ENCODE results near the gene ARL3.
"Not testable (repeated sequence)": the region's sequence is repeated elsewhere in the genome, so short reads cannot be mapped to it uniquely, and the experiment has no call there.

The ARL3 gene

DNA sequence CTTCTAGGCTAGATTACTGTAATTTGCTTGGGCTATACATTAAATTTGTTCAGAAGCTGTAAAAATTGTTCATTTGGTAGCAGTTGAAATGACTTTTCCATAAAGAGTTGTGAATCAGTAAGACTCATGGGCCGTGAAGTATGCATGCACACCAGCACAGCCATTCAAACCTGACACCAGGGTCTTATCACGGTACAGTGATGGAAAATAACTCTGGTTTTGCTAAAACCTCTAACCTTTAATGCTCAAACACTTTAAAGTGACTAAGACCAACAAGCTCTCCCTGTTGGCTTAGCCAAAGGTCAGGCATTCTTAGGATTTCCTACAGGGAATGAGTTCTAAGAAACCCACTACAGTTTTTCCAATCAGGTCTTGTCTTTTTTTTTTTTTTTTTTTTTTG lies 11.5 kb downstream of the ARL3 start:
- DNase-seq (ENCODE audit: low spot score) = no peak

DNA sequence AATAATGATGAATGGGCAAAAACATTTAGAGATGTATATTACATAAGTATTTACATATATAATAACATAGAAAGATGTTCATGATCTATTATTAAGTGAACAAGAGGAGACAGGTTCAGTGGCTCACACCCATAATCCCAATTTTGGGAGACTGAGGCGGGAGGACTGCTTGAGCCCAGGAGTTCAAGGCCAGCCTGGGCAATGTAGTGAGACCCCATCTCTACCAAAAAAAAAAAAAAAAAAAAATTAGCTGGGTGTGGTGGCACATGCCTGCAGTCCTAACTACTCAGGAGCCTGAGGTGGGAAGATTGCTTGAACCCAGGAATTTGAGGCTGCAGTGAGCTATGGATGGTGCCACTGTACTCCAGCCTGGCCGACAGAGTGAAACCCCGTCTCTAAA lies 12.4 kb downstream of the ARL3 start:
- DNase-seq (ENCODE audit: low spot score) = no peak

DNA sequence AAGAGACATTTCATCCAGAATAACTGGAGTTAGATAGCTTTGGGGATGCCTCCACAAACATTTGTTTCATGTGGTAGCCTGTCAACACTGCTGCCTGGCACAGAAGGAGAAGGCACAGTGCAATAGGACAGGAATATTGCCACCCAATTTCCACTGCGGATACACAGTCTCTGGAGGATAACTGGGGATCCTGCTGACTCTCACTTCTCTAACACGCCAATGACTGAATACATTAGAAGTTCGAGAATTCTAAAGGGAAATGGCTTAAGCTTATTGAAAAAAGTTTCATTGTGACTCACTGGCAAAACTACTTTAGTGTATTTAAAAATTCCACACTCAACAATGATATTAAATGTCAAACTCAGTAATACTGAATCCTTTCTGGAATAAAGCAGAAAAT lies 12.9 kb downstream of the ARL3 start:
- no peak for DNase-seq (ENCODE audit: low spot score)

DNA sequence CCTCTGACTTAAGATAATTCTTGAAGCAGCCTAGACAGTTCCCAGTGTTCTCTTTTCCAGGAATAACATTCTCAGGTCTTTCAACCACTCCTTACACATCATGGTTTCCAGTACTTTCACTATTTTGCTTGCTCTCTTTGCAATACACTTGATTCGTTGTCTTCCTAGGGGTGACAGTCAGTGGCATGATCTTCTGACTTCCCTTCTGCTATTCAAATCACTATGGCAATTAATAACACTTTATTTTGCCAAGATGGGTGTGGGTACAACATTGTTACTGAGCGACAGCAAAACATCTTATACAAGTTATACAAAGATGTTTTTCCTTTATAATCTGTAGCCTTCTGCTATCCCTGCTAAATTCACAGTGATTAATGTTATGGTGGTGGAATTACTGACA lies 15.3 kb downstream of the ARL3 start:
- DNase-seq (ENCODE audit: low spot score) = no peak

DNA sequence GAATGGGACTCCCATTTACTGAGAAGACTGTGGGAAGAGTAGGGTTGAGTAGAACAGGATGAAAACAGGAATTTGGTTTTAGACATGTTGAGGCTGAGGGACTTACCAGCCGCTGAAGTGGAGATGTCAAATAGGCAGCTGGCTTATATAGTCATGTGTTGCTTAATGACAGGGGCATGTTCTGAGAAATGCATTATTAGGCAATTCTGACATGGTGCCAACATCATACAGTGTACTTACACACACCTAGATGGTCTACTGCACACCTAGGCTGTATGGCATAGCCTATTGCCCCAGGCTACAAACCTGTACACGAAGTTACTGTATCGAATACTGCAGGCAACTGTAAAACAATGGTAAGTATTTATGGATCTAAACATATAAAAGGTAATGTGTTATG lies 17.5 kb downstream of the ARL3 start:
- no peak for DNase-seq (ENCODE audit: low spot score)

DNA sequence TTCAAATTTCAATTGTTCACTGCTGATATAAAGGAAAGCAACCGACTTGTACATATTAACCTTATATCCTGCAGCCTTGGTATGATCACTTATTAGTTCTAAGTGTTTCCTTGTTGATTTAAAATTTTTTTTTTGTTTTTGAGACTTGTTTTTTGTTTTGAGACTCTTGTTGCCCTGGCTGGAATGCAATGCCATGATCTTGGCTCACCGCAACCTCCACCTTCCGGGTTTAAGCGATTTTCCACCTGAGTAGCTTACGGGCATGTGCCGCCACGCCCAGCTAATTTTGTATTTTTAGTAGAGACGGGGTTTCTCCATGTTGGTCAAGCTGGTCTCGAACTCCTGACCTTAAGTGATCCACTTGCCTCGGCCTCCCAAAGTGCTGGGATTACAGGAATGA lies 18.8 kb downstream of the ARL3 start:
- DNase-seq (ENCODE audit: low spot score) = not testable (repeated sequence)

DNA sequence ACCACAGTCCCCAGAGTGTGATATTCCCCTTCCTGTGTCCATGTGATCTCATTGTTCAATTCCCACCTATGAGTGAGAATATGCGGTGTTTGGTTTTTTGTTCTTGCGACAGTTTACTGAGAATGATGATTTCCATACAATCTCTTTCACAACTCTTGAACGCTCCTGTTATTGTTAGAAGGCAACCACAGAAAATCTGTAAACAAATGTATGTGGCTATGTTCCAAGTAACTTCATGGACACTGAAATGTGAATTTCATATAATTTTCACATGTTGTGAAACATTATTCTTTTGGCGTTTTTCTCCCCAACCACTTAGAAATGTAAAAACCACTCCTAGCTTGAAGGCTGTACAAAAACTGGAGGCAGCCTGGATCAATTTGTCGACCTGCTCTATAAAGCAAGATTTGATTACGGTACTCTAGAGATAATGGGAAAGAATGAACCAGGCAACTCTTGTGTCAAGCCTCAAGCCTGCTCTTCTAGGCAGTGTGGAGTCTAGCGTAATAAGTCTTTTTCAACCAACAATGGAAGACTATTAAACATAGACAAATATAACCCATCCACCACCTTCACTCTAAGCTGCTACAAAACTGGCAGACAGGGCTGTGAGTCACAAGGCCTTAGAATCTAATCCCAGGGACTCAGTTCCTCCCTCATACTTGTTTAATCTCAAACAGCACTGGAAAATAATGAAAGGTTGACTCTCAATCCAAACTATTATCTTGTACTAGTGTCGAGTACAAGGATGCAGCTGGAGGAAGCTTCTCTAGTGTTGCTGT lies 22.7 kb downstream of the ARL3 start:
- no peak for DNase-seq (ENCODE audit: low spot score)

DNA sequence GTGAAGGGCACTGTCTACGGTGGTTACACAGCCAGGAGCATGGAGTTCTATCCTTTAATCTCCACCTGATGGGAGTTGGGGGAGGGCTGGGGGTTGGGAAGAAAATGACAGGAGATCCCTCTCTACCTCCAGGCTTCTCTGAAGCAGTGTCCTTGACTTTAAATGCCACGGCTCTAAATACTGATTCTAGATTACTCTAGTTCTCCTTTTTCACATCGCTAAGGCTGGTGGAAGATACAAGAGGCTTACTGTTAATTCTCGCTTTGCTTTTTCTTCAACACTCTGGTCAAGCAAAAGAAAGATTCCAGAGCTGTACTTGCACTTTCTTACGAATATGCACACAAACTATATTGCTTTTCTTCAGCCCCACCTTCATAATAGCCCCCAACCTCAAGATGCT lies 30.5 kb downstream of the ARL3 start:
- DNase-seq (ENCODE audit: low spot score) = no peak

DNA sequence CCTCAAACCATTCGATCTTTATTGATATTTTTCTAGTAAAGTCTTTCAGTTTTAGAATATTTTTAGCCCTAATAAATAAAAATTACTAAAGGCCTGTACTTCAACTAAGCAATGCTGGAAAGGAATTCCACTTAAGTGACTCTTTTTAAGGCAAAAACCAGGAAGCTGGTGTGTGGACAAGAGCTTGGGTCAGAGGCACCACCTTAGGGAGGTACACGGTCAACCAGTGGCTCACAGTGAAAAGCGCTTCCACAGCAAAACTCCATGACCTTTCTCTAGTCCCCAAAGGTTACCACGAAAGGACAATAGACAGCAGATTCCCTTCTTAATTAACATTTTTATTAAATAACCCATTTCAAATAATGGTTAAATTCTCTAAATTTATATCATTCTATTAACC lies 31.2 kb downstream of the ARL3 start:
- DNase-seq (ENCODE audit: low spot score) = no peak

DNA sequence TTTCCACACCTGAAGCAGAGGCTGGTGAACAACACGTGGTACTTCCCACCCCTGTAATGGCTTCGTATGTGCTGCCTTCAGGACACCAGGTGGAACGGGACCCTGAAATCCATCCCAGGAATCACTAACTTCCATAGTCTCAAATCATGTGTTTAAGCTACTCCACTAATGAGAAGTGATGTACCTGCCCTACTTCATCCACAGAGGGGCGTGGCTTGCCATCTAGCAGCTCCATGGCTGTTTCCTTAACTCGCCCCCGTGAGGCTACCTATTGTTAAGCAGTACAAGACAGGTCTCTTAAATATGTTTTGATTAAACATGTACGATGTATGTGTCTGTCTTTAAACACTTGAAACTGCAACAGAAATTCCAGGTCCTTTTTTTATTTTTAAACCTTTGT lies 31.8 kb downstream of the ARL3 start:
- no peak for DNase-seq (ENCODE audit: low spot score)

DNA sequence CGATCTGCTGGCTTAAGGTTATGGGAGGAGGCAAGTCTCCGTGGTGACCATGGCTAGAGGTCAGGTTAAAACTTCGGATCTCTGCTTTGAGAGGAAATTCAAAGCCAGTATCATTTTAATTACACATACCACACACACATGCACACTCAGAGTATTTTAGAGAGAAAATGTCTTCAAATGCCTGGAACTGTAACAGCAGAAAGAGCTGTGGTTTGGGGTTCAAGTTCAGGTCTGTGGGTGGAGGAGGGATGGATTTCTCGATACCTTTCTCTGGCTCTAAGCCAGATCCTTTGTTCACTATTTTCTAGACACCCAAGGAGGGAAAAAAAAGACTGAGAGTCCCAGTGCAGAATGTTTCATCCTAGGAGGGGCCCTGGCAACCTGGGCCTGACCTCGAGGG lies 32.5 kb downstream of the ARL3 start:
- no peak for DNase-seq (ENCODE audit: low spot score)

DNA sequence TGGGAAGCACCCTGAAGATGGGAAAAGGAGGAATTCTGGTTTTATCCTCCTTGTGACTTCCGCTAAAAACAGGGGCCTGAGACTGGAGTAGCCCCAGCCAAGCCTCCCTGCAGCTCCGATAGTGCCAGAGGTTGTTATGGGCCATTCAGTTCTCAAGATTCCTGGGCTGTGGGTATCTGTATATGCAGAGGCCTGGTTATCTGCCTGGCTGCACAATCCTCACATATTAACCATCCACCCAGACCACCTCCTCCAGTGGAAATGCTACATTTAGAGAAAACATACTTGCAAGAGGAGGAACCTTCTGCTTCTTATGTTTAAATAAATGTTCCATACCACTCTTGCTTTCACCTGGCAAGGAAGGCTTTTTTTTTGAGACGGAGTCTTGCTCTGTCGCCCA lies 34.6 kb downstream of the ARL3 start:
- no peak for DNase-seq (ENCODE audit: low spot score)

DNA sequence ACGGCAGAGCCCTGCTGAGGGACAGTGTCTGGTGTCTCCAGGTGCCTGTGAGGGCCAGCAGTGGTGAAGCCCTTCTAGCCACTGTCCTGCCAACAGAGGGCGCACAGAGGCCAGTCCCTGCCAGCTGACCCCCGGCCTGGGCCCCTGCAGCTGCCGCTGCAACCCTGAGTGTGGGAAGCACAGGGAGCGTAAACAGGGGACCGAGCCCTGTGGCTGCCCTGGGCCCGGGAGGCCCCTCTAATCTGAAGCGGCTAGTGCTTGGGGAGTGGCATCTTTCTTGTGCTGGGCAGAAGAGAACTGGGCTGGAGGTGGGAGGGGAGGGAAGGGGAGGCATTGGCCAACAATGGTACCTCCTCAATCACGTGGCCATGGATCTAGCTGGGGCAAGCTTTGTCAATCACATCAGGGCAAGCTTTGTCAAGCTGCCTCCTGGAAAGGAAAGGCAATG lies 35.3 kb downstream of the ARL3 start:
- DNase-seq (ENCODE audit: low spot score) = peak; percentile 23

DNA sequence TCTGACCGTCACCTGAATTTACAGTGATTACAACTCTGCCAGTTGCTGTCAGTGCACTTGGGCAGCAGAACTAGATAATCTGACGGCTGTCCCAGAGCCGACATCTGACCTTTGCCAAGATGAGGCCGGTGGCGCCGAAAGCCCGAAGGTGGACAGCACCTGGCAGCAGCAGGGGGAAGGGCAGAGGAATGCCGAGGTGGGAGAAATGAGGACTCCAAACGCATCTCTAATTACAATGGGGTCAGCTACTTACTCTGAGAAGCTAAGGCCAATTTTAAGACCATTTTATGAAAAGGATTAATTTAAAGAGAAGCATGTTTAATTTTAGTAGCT lies 36.2 kb downstream of the ARL3 start:
- no peak for DNase-seq (ENCODE audit: low spot score)

DNA sequence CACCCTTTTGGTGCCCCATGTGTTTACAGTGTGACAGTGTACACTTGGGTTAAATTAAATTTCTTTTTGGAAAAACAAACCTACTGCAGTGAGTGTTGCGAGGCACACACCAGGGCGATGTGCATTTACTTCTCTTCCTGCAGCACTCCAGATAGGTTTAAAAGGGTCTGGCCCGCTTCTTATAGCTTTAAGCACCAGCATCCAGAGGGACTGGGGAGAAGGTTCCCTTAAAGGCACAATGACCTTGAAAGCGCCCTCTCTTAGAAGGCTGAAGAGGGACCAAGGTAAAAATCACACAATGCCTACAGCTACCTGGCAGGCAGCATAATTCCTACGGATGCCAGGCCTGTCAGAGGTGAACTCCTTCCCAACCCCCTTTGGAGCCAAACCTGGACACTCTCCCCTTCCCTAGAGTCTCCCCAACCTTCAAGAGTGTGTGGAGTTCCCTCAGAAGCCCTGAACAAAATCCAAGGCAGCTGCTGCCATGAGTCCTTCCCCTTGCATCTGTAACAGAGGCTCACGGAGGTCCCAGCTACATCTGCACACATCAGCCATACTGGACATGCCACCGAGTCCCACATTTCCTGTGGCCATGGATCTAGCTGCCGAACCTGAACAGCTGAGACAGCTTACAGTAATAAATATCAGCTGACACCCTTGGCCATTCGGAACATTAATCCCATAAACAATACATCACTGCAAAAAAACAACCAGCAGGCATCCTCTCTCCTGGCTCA lies 36.7 kb downstream of the ARL3 start:
- DNase-seq (ENCODE audit: low spot score) = no peak

DNA sequence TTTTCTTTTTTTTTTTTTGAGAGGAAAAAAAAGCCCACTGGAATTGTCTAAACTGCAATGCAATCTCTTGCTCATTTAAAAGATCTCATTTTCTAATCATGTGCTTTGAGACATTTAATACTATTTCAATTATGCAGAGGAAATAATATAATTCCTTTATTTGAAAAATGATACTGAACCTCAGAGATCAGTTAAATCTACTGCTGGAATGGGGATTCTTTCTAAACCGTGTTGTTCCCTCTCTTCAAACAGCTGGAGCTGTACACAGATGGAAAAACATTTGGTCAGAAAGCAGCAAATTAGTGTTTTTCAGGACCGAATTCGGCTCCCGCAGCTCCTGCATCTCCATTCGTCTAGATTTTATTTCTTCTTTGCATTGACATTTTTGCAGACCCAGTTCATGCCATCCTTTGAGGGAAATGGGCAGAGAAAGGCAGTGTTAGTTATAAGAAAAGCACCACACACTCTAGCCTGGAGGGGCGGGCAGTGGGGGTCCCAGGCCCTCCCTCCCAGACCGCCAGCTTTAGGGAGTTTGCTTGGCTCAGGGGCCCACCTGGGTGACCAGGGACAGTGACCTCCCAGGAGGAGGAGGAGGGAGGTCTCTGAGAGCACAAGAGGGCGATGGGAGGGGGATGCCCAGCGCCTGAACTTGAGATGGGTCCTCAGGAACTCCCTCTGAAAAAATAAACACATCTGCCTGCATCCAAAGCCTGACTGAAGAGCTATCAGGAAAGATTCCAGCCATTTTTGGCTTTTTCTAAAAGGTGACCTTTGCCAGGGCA lies 37.5 kb downstream of the ARL3 start:
- DNase-seq (ENCODE audit: low spot score) = no peak

DNA sequence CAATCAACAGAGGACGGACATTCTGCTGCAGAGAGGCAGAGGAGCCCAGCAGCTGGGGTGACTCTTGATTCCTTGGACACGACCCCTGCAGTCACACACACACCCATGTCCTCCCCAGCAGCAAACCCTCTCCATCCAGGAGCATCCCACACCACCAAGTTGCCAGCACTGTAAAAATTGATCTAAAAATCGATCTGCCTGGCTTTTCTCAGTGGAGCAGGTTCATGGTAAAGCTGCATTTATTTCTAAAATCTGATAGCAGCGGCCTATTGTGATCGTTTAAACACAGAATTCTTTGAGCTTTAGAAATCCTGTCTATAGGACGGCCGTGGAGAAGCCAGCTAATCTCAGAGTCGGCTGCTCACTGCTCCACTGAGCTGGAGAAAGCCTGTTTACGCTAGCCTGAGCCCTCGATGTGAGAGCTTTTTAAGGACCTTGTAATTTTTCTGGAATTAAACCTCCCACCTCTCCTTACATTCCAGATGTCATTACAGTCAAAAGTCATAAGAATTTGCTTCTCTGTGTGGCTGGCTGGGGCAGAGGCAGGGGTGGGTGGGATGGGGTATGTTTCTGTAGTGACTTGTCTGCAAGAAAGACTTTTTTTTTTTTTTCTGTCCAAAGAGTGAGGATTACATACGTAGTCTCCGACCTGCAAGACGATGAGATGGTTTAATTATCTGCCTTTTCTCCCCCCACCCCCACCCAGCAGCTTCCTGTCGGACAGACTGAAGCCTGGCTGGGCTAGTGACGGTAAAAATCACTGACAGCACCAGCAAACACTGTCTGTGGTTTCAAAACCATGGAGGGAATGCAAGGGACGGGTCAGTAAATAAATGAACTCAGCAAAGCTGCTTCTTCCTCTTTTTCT lies 38.3 kb downstream of the ARL3 start:
- no peak for DNase-seq (ENCODE audit: low spot score)

DNA sequence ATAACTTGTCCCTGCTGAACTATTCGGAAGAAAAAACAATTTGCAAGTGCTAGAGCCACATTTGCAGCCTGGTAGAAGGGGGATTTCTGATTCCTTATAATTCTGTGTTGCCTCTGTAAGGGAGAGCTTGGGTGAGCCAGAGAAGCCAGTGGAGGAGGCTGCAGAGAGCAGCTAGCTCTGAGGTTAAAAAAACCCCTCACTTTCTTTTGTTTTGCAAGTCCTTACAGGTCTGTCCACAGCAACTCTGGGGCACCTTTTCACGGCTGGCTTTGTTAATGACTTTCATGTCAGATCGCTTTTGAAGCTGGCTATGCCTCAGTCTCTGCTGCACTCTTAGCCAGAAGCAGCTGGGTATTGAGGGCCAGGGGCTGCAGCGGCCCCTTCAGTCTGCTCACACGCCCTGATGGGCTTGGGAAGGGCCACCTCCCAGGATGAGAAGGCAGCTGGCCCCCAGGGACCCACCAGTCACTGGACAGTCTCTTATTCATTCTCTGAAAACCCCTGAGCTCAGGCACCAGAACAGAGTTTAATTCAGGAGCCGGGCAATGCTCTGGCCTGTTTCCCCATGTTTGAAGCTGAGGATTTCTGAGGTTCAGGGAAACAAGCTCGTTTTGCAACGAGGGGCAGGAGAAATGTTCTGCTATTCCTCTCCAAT lies 39.1 kb downstream of the ARL3 start:
- no peak for DNase-seq (ENCODE audit: low spot score)

DNA sequence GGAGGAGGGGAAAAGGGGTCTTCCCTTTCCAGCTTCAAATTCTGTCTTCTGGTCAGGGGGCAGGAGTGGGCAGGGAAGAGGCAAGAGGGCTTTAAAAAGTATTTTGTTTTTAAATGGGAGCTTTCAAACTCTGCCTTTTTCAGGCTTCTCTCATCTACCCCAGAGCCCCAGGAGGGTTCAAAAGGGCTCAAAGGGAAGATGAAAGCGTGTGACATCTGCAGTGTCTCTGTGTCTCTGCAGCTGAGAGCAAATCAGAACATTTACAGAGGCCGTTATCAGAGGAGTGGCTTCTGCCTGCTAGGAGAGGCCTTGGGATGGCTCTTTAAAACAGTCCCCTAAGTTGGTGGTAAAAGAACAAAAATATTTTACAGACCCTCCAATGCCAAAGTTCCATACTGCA lies 39.6 kb downstream of the ARL3 start:
- DNase-seq (ENCODE audit: low spot score) = peak; percentile 42

DNA sequence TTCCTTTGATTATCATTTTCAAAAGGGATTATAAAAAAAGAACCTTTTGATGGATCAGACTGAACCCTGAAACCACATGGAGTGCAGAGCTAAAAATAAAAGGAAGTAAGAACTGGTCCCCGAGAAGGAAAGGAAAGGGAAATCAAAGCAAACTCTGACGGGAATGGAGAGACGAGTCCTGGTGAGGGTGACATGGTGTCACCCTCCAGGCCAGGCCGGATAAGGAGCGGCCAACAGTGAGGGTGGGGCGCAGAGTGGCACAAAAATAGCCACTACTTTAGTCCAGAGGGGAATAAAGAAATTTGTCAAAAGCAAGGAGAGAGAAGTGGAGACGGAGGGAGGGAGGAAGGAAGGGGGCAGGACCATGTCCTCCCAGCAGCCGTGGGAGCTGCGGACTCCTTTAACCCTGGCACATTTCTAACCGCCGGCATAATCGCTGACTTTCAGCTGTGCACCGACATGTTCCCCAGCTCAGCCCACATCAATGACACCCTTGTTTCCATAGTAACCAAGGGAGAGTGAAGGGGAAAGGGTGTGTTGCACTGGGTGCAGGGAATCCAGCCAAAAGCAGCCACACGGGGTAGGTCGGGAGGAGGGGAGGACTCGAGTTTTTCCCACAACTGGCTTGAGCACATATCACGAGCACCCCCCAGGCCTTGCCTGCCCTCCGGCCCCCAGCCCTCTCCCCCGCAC lies 40.2 kb downstream of the ARL3 start:
- DNase-seq (ENCODE audit: low spot score) = peak; percentile 84

DNA sequence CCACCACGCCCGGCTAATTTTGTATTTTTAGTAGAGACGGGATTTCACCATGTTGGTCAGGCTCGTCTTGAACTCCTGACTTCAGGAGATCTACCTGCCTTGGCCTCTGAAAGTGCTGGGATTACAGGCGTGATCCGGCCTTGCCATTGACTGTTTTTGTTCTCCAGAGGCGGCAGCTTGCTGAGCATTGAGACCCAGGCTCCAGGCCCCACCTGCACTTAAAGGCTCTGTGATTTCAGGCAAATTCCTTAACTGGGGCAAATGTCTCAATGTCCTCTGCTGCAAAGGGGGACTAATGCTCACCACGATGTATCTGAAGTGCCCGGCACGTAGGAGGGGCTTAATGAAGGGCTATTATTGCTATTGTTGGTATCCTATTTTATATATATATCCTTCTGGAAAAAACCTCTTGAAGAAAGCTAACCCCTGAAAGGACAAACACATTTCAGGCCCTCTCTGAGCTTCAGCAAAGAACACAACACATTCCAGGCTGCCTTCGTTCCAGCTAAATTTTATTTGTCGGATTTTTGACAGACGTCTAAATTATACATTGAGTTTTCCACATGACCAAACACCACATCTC lies 40.9 kb downstream of the ARL3 start:
- DNase-seq (ENCODE audit: low spot score) = no peak
